Transverse colon (tissue), 4 donors: ENCODE results near the gene CDHR2. TPM values are rescaled to one million over a fixed set of nuclear protein-coding genes. Genes with fewer than 3 reads are reported as not detected.
A peak's percentile ranks its signal among the peaks of the same experiment; 100 is the strongest.

ENCODE experiments used
- DNase-seq: peaks from one replicate; pipeline ENCODE4 v3.0.0-alpha.2; 2019
- H3K27ac ChIP-seq, 4 donors: fragments of 200-600 bp; sonication (generic); 2 replicates each; pipeline ENCODE4 v1.5.1; 2016 to 2018; ENCODE audit warnings: inconsistent platforms in 4 of 4
- H3K27me3 ChIP-seq: fragments of 200-600 bp; sonication (generic); 2 replicates; pipeline ENCODE4 v1.5.1; 2017; ENCODE audit warnings: inconsistent platforms
- H3K36me3 ChIP-seq, 4 donors: fragments of 200-600 bp; sonication (generic); 2 replicates each; pipeline ENCODE4 v1.5.1; 2017 to 2019; ENCODE audit warnings: inconsistent platforms in 4 of 4
- H3K4me1 ChIP-seq, 4 donors: fragments of 200-600 bp; sonication (generic); 2 replicates each; pipeline ENCODE4 v1.5.1; 2017 to 2020; ENCODE audit warnings: inconsistent platforms in 4 of 4
- H3K4me3 ChIP-seq, 4 donors: fragments of 200-600 bp; sonication (generic); 1 replicate in 1 of 4; 2 replicates in 3 of 4; pipeline versions ENCODE4 v1.5.1 to v1.6.1; 2017 to 2019; ENCODE audit warnings: inconsistent platforms in 4 of 4
- H3K9me3 ChIP-seq, 2 donors: fragments of 200-600 bp; sonication (generic); 2 replicates each; pipeline ENCODE4 v1.5.1; 2017 to 2019; ENCODE audit warnings: inconsistent platforms in 2 of 2
- EP300 ChIP-seq: sonication (generic); formaldehyde crosslinking; IDR thresholded peaks from one replicate; pipeline ENCODE4 v1.6.1; 2017; ENCODE audit warnings: antibody characterized with exemption, low read depth
- POLR2A ChIP-seq: fragments of 450-650 bp; IDR thresholded peaks from one replicate; pipeline ENCODE4 v1.6.1; 2016; ENCODE audit warnings: antibody characterized with exemption, mild to moderate bottlenecking, moderate library complexity
- POLR2AphosphoS5 ChIP-seq, 3 donors: sonication (generic); formaldehyde crosslinking; IDR thresholded peaks; one replicate each; pipeline ENCODE4 v1.6.1; 2016; ENCODE audit warnings: antibody characterized with exemption in 3 of 3
- WGBS, 2 donors: methylation state at CpG; one replicate each; pipeline ENCODE4 v1.1.5; 2018; ENCODE audit warnings: low coverage in 1 of 2; 5-methylcytosine and 5-hydroxymethylcytosine counted together
- in situ Hi-C, 4 donors: fragments of 200-750 bp; cut with MboI; loops; one replicate each; pipeline versions ENCODE4 v1.15.0 to v1.15.1; 2017; ENCODE audit warnings: low sequenced_read_pairs in 3 of 4, low pct_ligation_motif_present in 1 of 4, low pct_unique_long_range_greater_than_20kb in 1 of 4
- intact Hi-C: fragments of 100-400 bp; cut with DNase I; formaldehyde crosslinking; loops from one replicate; pipeline ENCODE4 v1.15.1; 2023; ENCODE audit warnings: low total_unique reads
- total RNA-seq, 4 donors: library from RNA; depleted of rRNA; stranded (reverse); fragments of >200 nt; gene quantifications; one replicate each; pipeline ENCODE4 v1.1.0, GENCODE V29; 2016
- TF ChIP-seq, protein P1 (sequence below), 5 experiments: fragments of 200-600 bp in 3 of 5; fragments of 450-650 bp in 2 of 5; sonication (generic) in 3 of 5; IDR thresholded peaks; 1 replicate in 2 of 5; 2 replicates in 3 of 5; pipeline ENCODE4 v1.5.1; 2016 to 2017; ENCODE audit warnings: antibody characterized with exemption in 5 of 5, inconsistent platforms in 3 of 5, mild to moderate bottlenecking in 2 of 5, moderate library complexity in 1 of 5

CDHR2 gene
- total RNA-seq, 4 donors from 2014 or later = 15.5 to 257 (median 104) TPM

DNA sequence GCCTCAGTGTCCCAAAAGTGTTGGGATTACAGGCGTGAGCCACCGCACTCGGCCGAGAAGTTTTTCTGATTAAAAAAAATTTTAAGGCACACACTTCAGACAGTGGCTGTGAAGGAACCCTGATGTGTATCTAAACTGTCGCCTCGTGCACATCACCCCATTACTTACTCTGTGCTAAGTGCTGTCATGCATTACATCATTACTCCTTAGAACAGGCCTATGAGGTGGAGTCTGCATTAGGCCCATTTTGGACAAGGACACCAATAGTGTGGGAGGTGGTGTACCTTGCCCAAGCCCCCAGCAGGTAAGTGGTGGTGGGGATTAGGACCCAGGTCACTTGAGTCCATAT lies 3.8 kb upstream of the CDHR2 start:
- peaks cover 11 to 67% (median 64%) of the 10 kb centered on the region in 4 donors for H3K4me1 ChIP-seq
- intact Hi-C loops = no loop called here
- H3K27me3 ChIP-seq = no peaks in the 10 kb centered on the region
- WGBS, 2 donors = 90% methylated on average over 6 of the region's 6 CpGs; no CpG with 5 or more reads in 1 of the 2 donors
- peak overlapping the region in 1 of 4 donors; percentile 34 for H3K4me3 ChIP-seq
- DNase-seq = no peak
- TF ChIP-seq POLR2A = no peak
- TF ChIP-seq EP300 = no peak
- TF ChIP-seq POLR2AphosphoS5 (IDR thresholded peaks at IDR 0.05) = no peak
- TF ChIP-seq, protein P1, sequence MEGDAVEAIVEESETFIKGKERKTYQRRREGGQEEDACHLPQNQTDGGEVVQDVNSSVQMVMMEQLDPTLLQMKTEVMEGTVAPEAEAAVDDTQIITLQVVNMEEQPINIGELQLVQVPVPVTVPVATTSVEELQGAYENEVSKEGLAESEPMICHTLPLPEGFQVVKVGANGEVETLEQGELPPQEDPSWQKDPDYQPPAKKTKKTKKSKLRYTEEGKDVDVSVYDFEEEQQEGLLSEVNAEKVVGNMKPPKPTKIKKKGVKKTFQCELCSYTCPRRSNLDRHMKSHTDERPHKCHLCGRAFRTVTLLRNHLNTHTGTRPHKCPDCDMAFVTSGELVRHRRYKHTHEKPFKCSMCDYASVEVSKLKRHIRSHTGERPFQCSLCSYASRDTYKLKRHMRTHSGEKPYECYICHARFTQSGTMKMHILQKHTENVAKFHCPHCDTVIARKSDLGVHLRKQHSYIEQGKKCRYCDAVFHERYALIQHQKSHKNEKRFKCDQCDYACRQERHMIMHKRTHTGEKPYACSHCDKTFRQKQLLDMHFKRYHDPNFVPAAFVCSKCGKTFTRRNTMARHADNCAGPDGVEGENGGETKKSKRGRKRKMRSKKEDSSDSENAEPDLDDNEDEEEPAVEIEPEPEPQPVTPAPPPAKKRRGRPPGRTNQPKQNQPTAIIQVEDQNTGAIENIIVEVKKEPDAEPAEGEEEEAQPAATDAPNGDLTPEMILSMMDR (IDR thresholded peaks at IDR 0.05) = no peak
- in situ Hi-C loops = no loop called here
- peak overlapping the region; percentile 96 to 97 (median 97) for H3K27ac ChIP-seq
- no peaks in the 10 kb centered on the region for H3K36me3 ChIP-seq
- H3K9me3 ChIP-seq = no peaks in the 10 kb centered on the region

DNA sequence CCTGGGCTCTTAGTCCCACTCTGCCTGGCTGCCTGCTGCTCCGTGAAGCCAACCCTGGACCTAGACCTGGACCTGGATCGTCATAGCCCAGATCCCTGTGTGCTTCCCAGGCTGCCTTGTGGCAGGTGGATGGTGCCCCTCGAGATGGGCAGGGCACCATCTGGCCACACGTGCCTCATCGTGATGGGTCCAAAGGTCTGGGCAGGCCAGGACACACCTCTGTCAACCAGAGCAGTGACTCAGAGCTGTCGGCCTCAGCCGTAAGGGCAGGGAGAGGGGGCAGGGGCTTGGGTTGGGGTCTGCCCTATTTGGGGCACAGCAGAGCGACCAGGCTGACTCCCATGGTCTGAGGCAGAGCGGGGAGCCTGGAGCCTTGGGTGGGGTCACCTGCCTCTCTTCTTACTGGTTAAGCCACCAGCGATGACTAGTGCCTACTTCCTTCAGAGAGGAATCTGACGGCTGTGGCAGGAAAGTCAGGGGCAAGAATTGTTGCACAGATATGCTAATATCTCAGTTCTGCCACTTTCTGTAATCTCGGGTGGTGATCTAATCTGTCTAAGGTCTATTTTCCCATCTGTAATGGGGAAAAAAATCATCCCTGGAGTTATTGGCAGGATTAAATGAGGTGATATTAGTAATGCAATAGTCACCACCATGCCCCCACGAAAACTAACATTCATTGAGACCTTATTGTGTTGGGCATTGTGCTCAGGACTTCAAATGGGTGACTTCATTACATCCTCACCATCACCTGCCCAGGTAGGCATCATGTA lies 3.2 kb upstream of the CDHR2 start:
- WGBS, 2 donors = 46% methylated on average over 12 of the region's 13 CpGs; no CpG with 5 or more reads in 1 of the 2 donors
- Histone ChIP-seq H3K27ac (peak overlapping the region; percentile 96 to 97 (median 97)), H3K27me3 (no peaks in the 10 kb centered on the region), H3K36me3 (no peaks in the 10 kb centered on the region), H3K9me3 (no peaks in the 10 kb centered on the region), H3K4me1 (peaks cover 11 to 69% (median 67%) of the 10 kb centered on the region in 4 donors), H3K4me3 (peak overlapping the region in 1 of 4 donors; percentile 8)
- peak; percentile 89 for DNase-seq
- intact Hi-C loops (no loop called here), in situ Hi-C loops (no loop called here)
- TF ChIP-seq, protein P1 (IDR thresholded peaks at IDR 0.05) = no peak
- TF ChIP-seq EP300 = peak; percentile 81
- peak; percentile 92 for TF ChIP-seq POLR2A
- TF ChIP-seq POLR2AphosphoS5 (IDR thresholded peaks at IDR 0.05) = peak; percentile 63 to 97 (median 96)

DNA sequence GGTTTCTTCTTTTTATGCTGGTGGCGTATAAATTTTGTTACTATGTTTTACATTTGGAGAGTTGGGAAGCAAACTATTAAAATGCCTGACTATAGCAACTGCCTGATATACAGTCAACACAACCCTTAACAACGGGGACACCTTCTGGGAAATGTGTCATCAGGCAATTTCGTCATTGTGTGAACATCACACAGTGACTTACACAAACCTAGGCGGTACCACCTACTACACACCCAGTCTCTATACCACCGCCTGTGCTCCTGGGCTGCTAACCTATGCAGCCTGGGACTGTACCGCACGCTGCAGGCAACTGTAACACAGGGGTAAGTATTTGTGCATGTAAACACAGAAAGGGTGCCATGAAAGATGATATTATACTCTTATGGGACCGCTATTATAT lies 1.3 kb upstream of the CDHR2 start:
- peak; percentile 86 for DNase-seq
- peak overlapping the region; percentile 85 to 97 (median 96) for H3K27ac ChIP-seq
- no peaks in the 10 kb centered on the region for H3K9me3 ChIP-seq
- intact Hi-C loops (no loop called here), in situ Hi-C loops (no loop called here)
- peaks cover 7 to 56% (median 54%) of the 10 kb centered on the region in 4 donors for H3K4me1 ChIP-seq
- no peaks in the 10 kb centered on the region for H3K27me3 ChIP-seq
- TF ChIP-seq EP300 (peak; percentile 87), POLR2AphosphoS5 (IDR thresholded peaks at IDR 0.05) (peak; percentile 87 to 99 (median 98)), POLR2A (peak; percentile 95)
- TF ChIP-seq, protein P1 (IDR thresholded peaks at IDR 0.05) = no peak
- no peak overlapping the region for H3K4me3 ChIP-seq
- H3K36me3 ChIP-seq = no peaks in the 10 kb centered on the region
- 42 to 48% methylated on average over 8 of the region's 8 CpGs for WGBS, 2 donors

DNA sequence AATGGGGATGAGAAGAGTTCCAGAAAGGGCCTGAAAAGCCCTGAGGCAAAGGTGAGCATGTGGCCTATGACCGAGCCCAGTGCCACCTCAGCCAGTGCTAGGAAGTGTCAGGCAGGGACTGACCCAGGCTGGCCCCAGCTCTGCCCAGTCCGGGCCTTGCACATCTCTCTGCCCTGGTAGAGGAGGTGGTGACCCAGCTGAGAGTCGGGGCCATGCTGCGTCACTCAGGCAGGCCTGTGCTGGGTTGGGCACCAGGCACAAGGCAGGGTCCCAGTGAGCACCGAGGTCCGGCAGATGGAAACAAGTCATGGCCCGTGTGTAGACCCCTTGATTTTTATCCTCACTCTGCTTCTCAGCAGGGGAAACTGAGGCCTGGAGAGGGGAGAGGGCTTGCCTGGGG lies 729 bp downstream of the CDHR2 start:
- Histone ChIP-seq H3K36me3 (no peaks in the 10 kb centered on the region), H3K4me3 (peak overlapping the region in 2 of 4 donors; percentile 19 to 34), H3K9me3 (no peaks in the 10 kb centered on the region), H3K27me3 (no peaks in the 10 kb centered on the region), H3K27ac (peak overlapping the region; percentile 85 to 97 (median 96)), H3K4me1 (peaks cover 7 to 54% (median 50%) of the 10 kb centered on the region in 4 donors)
- intact Hi-C loops = no loop called here
- no peak for DNase-seq
- no peak for TF ChIP-seq POLR2AphosphoS5 (IDR thresholded peaks at IDR 0.05)
- no peak for TF ChIP-seq EP300
- TF ChIP-seq POLR2A = no peak
- TF ChIP-seq, protein P1 (IDR thresholded peaks at IDR 0.05) = no peak
- WGBS, 2 donors = 91% methylated on average over 7 of the region's 7 CpGs; no CpG with 5 or more reads in 1 of the 2 donors
- in situ Hi-C loops = no loop called here
